ENCODE measurements around the gene BEX3. TPM values are rescaled to one million over a fixed set of nuclear protein-coding genes. Genes with fewer than 3 reads are reported as not detected.

The BEX3 gene
- total RNA-seq, 1 donor from 2014 or later: 46.9 TPM

Other genes starting within 250 kb of the BEX3 start
- gene BEX4, start 161.4 kb upstream of the BEX3 start, total RNA-seq: 12.2 TPM
- 21.0 TPM for gene TCEAL8, start 121.4 kb upstream of the BEX3 start, total RNA-seq
- gene TCEAL5, start 99.8 kb upstream of the BEX3 start, total RNA-seq: not detected
- 5.2 TPM for gene BEX2, start 65.5 kb upstream of the BEX3 start, total RNA-seq
- gene TCEAL7, start 46.3 kb upstream of the BEX3 start, total RNA-seq: 0.16 TPM
- 17.4 TPM for gene TCEAL9, start 20.0 kb upstream of the BEX3 start, total RNA-seq
- gene RAB40A, start 143.0 kb downstream of the BEX3 start, total RNA-seq: 0.16 TPM
- 25.7 TPM for gene TCEAL4, start 209.0 kb downstream of the BEX3 start, total RNA-seq
- gene TCEAL3, start 231.4 kb downstream of the BEX3 start, total RNA-seq: 2.9 TPM

All from esophagus mucosa (tissue), 1 donor.